ENCODE results near the gene SOX9.

GRCh38 chr17:72119077-72119872 lies 1.5 kb upstream of the SOX9 start:
- TF ChIP-seq CTCF (IDR thresholded peaks at IDR 0.05) (no peak), POLR2A (IDR thresholded peaks at IDR 0.05) (no peak), POLR2AphosphoS5 (IDR thresholded peaks at IDR 0.05) (no peak)

Data from breast epithelium (tissue), 3 donors.